Osteocyte (in vitro differentiated cells): ENCODE data around the gene PNLIPRP3. TPM values are rescaled to one million over a fixed set of nuclear protein-coding genes. Genes with fewer than 3 reads are reported as not detected.

Experiments used
- DNase-seq: peaks from one replicate; pipeline ENCODE4 v3.0.0; 2021; ENCODE audit warnings: mixed read lengths; ENCODE audit not compliant: unreplicated experiment; ENCODE audit errors: extremely low spot score
- H3K27ac Mint-ChIP-seq: one replicate; pipeline ENCODE4 v1.8.0; 2021; ENCODE audit warnings: mild to moderate bottlenecking, mixed read lengths; ENCODE audit not compliant: unreplicated experiment
- H3K27me3 Mint-ChIP-seq: one replicate; pipeline ENCODE4 v1.8.0; 2021; ENCODE audit warnings: mixed read lengths; ENCODE audit not compliant: unreplicated experiment
- H3K36me3 Mint-ChIP-seq: one replicate; pipeline ENCODE4 v1.8.0; 2021; ENCODE audit warnings: mixed read lengths; ENCODE audit not compliant: unreplicated experiment
- H3K4me1 Mint-ChIP-seq: one replicate; pipeline ENCODE4 v1.8.0; 2021; ENCODE audit warnings: mixed read lengths; ENCODE audit not compliant: unreplicated experiment
- H3K4me3 Mint-ChIP-seq: one replicate; pipeline ENCODE4 v1.8.0; 2021; ENCODE audit warnings: mild to moderate bottlenecking, moderate library complexity, mixed read lengths; ENCODE audit not compliant: unreplicated experiment
- H3K9me3 Mint-ChIP-seq: one replicate; pipeline ENCODE4 v1.8.0; 2021; ENCODE audit warnings: mixed read lengths; ENCODE audit not compliant: unreplicated experiment
- CTCF ChIP-seq: fragments of 200-600 bp; sonication (generic); IDR thresholded peaks from 2 replicates; pipeline ENCODE4 v1.5.0; 2021; ENCODE audit warnings: antibody characterized with exemption, mild to moderate bottlenecking, moderate library complexity
- total RNA-seq: library from RNA; stranded (reverse); gene quantifications from 2 replicates; pipeline ENCODE4 v1.2.1, GENCODE V29; 2021

The PNLIPRP3 gene
- total RNA-seq, 1 donor from 2014 or later, result not detected

- no peaks in the 10 kb centered on the region for H3K36me3 Mint-ChIP-seq
Observed at GRCh38 chr10:116490028-116490662, 62.5 kb downstream of the PNLIPRP3 start.

GRCh38 chr10:116504786-116505185 lies 77.1 kb downstream of the PNLIPRP3 start:
- no peak overlapping the region for H3K27ac Mint-ChIP-seq
- no peaks in the 10 kb centered on the region for H3K27me3 Mint-ChIP-seq
- DNase-seq, result no peak
- no peaks in the 10 kb centered on the region for H3K36me3 Mint-ChIP-seq
- H3K9me3 Mint-ChIP-seq, result peaks cover 6% of the 10 kb centered on the region
- no peak for TF ChIP-seq CTCF
- H3K4me1 Mint-ChIP-seq, result no peaks in the 10 kb centered on the region
- H3K4me3 Mint-ChIP-seq, result no peak overlapping the region

More at GRCh38 chr10:116490028-116490662, 62.5 kb downstream of the PNLIPRP3 start:
- Mint-ChIP-seq H3K27ac (no peak overlapping the region), H3K9me3 (no peaks in the 10 kb centered on the region), H3K4me1 (no peaks in the 10 kb centered on the region), H3K4me3 (no peak overlapping the region), H3K27me3 (peaks cover 24% of the 10 kb centered on the region)
- peak; percentile 78 for TF ChIP-seq CTCF
- no peak for DNase-seq

GRCh38 chr10:116510565-116510964 lies 82.9 kb downstream of the PNLIPRP3 start:
- Mint-ChIP-seq H3K36me3 (no peaks in the 10 kb centered on the region), H3K27me3 (no peaks in the 10 kb centered on the region), H3K27ac (no peak overlapping the region), H3K4me1 (no peaks in the 10 kb centered on the region), H3K4me3 (no peak overlapping the region), H3K9me3 (no peaks in the 10 kb centered on the region)
- TF ChIP-seq CTCF, result no peak
- DNase-seq, result no peak

GRCh38 chr10:116511365-116511764 lies 83.7 kb downstream of the PNLIPRP3 start:
- Mint-ChIP-seq H3K27ac (no peak overlapping the region), H3K4me3 (no peak overlapping the region), H3K9me3 (no peaks in the 10 kb centered on the region), H3K27me3 (no peaks in the 10 kb centered on the region), H3K36me3 (no peaks in the 10 kb centered on the region), H3K4me1 (no peaks in the 10 kb centered on the region)
- TF ChIP-seq CTCF, result no peak
- DNase-seq, result no peak

- Mint-ChIP-seq H3K27me3 (peaks cover 16% of the 10 kb centered on the region), H3K27ac (no peak overlapping the region), H3K4me1 (no peaks in the 10 kb centered on the region), H3K36me3 (no peaks in the 10 kb centered on the region), H3K4me3 (no peak overlapping the region), H3K9me3 (no peaks in the 10 kb centered on the region)
- peak; percentile 79 for TF ChIP-seq CTCF
- no peak for DNase-seq
Observed at GRCh38 chr10:116521424-116522290, 94.0 kb downstream of the PNLIPRP3 start.
